HPDE6-E6E7 (cell line): Measurements from ENCODE around the gene ALPG.
"Not testable (repeated sequence)": the region's sequence is repeated elsewhere in the genome, so short reads cannot be mapped to it uniquely, and the experiment has no call there.

Experiments
- DNase-seq: peaks from one replicate; pipeline ENCODE4 v3.0.0; 2011; ENCODE audit warnings: missing footprints; ENCODE audit errors: extremely low spot score

Gene ALPG

GRCh38 chr2:232406556-232407310 is at the start of gene ALPG:
Gene ALPG, plus strand, starts transcription at chr2:232406844. Its CDS starts 51 bp downstream, at chr2:232406895.
- no peak for DNase-seq

GRCh38 chr2:232361646-232362045 is 45.0 kb upstream of the ALPG start:
- no peak for DNase-seq

- DNase-seq = no peak
These were observed 44.3 kb upstream of the ALPG start for GRCh38 chr2:232362174-232362900.

GRCh38 chr2:232363064-232363783 is 43.4 kb upstream of the ALPG start:
- not testable (repeated sequence) for DNase-seq

GRCh38 chr2:232363784-232364615 is 42.6 kb upstream of the ALPG start:
- no peak for DNase-seq

GRCh38 chr2:232364806-232365594 is 41.6 kb upstream of the ALPG start:
- DNase-seq = not testable (repeated sequence)

- DNase-seq = no peak
These were observed 40.9 kb upstream of the ALPG start for GRCh38 chr2:232365621-232366321.

- not testable (repeated sequence) for DNase-seq
These were observed 40.2 kb upstream of the ALPG start for GRCh38 chr2:232366461-232366860.

GRCh38 chr2:232367016-232367415 is 39.6 kb upstream of the ALPG start:
- DNase-seq = no peak

GRCh38 chr2:232367591-232368233 is 38.9 kb upstream of the ALPG start:
- DNase-seq = no peak

- DNase-seq = no peak
These were observed 38.3 kb upstream of the ALPG start for GRCh38 chr2:232368311-232368731.

GRCh38 chr2:232369126-232369951 is 37.3 kb upstream of the ALPG start:
- no peak for DNase-seq

- not testable (repeated sequence) for DNase-seq
These were observed 36.6 kb upstream of the ALPG start for GRCh38 chr2:232370007-232370406.

GRCh38 chr2:232372231-232373208 is 34.1 kb upstream of the ALPG start:
- DNase-seq = no peak

- no peak for DNase-seq
These were observed 32.3 kb upstream of the ALPG start for GRCh38 chr2:232374356-232374755.

GRCh38 chr2:232375164-232375563 is 31.5 kb upstream of the ALPG start:
- DNase-seq = no peak

- no peak for DNase-seq
These were observed 30.4 kb upstream of the ALPG start for GRCh38 chr2:232376260-232376659.
